NK-92 treated with Interleukin-12 subunit alpha and Interleukin-12 subunit beta, amount 100 ng/mL, for 24 hours (cell line): ENCODE results near the gene TMC6.
"Not testable (repeated sequence)": the region's sequence is repeated elsewhere in the genome, so short reads cannot be mapped to it uniquely, and the experiment has no call there.

ENCODE experiments used
- DNase-seq: peaks from one replicate; lab custom pipeline; 2025; lab: John Stamatoyannopoulos, UW

TMC6 gene

DNA sequence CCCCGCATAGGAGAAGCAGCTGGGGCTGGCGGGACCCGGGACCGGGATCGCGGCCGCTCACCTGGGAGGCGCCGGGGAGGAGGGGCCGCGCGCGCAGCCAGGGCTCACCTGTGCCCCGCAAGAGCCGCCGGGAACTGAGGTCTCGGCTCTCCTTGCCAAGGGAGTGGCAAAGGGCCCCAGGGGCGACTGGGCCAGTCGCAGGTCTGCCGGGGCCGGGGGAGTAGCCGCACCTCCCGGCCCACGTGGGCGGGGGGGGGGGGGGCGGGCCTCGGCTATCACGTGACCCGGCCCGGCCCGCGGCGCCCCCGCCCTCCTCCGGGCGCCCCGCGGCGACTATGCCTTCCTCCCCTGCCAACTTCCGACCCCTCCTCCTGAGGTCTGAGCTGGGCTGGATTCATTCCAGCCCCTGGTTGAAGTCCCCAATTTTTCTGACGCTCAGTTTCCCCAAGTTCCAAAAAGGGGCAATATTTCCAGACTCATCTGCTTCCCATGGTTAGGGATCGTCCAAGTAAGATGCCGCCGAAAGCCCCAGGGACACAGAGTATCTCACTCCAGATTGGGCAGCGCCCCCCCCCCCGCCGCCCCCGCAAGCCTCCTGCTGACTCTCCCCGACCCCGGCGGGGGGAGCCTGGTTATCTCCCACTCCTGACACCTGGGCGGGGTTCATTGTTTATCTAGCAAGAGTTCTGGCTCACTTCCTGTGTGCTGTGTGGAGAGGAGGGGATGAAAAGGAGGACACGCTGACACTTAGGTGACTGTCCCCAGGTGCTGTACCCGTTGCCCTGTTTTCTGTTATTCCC is at the start of gene TMC6:
Gene TMC6, minus strand, starts transcription at position 205 of the 800 bp plus-strand sequence. CDS start 1,923 bp downstream, outside the sequence.
- DNase-seq, result peak; percentile 67

DNA sequence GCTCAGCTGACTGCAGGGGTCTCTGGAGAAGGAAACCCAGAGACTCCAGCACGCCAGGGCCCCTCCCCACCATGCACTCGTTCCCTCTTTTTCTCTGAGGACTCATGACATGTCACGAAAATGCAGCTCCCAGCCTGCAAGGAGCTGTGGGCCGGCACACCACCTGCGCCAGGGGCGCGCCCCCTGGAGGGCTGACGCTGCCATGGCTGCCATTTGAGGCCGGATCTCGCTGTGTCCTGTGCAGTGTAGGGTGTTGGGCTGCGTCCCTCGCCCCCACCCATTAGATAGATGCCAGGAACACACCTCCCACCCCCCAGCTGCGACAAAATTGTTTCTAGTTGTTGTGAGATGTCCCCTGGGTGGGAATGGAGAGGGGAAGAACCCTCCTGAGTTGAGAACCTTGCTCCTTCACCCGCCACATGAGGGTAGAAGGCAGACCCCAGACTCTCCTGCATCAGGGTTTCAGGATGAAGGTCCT is 48.0 kb upstream of the TMC6 start:
- DNase-seq, result peak; percentile 15

DNA sequence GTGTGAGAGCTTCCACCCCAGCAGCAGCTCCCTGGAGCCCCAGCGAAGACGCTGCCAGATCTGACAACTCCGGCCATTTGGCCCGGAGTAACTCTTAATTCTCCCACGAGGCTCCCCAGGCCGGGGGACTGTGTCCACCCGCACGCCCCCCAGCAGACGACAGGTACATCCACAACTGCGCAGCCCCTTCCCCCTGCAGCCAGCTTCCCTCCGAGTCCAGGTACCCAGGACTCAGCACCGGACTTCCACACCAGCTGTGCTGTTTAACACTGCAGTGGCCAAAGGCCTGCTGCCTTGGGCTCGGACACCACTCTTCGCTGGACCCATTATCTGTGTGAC is 47.1 kb upstream of the TMC6 start:
- DNase-seq, result no peak

DNA sequence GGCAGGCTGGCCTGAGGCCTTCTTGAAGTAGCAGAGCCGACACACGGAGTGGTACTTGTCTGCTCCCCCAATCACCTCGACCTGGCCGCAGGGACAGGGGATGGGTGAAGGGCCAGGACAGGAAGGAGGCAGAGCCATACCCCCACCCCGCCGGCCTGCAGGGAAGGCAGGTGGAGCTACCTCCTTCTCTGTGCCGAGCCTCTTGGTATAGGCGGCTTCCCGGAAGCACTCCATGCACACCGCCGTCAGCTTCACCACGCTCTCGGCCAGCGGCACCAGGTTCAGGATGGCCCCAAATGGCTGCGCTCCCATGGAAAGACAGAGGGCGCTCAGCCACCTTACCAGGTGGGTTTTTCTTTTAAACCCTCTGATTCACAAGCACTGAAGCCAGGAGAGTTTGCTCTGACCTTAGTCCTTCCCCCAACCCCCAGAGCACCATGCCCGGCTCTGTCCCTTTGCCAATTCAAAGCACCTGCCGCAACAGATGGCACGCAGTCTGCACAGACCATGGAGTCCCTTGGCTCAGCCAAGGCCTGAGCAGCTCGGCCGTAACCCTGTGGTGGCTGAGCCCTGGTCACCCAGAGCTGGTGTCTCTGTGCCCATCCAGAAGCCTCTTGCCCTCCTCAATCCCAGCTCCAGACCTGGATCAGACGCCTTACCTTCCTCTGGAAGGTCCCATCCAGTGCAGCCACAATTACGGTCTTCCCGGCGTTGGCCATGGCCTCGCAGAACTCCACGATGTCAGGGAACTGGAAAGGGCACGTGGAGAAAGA is 46.5 kb upstream of the TMC6 start:
- no peak for DNase-seq

DNA sequence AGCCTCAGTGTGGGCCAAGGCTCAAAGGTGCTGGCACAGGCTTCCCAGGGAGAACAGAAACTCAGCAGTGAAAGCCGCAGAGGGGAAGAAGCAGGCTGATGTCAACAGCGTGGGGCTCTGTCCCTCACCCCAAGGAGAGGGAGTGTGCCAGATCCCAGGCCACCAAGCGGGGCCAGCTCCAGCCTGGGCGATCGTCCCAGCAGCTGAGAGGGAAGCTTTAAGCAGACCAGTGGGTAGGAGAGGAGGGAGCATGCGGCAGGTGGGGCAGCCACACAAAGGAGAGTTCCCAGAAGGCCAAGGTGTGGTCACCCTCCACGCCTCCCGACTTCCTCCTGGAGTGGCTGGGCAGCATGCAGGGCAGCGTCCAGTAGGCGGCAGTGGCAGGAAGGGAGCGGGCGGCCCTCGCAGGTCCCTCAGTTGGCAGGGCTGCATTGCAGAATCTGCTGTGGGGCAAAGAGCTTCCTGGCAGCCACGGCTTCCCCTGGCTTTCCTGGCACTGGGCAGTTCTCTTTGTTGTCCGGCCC is 45.9 kb upstream of the TMC6 start:
- no peak for DNase-seq

DNA sequence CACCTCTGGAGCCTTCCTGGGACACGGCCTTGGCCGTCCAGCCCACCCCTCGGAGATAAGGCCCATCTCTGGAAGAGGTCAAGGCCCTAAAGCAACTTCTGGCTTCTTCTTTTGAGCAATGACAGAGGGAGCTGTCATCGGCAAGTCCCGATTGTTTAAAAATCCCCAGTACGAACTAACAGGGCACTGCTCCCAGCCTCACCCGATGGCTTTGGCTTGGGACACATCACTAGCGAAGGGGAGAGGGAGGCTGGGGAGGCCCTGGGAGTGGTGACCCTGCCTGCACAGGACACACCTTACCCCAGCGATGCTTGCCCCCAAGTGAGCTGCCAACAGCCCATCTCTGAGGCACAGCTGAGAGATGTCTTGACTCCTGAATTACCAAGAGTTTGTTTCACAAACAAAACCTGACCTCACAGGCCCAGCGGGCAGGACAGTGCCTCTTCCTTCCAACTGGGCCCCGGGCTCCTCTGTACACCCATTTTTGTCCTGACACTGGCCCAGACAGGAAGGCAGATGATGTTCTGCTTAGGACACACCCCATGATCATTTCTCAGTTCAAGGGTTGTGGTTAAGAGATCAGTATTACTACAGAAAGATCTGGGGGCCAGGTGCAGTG is 44.7 kb upstream of the TMC6 start:
- no peak for DNase-seq

- DNase-seq, result no peak
Measured at GRCh38 chr17:78172249-78173051, 43.9 kb upstream of the TMC6 start.

- not testable (repeated sequence) for DNase-seq
Measured at GRCh38 chr17:78171591-78172248, 43.2 kb upstream of the TMC6 start.

GRCh38 chr17:78170692-78171590 is 42.4 kb upstream of the TMC6 start:
- no peak for DNase-seq

DNA sequence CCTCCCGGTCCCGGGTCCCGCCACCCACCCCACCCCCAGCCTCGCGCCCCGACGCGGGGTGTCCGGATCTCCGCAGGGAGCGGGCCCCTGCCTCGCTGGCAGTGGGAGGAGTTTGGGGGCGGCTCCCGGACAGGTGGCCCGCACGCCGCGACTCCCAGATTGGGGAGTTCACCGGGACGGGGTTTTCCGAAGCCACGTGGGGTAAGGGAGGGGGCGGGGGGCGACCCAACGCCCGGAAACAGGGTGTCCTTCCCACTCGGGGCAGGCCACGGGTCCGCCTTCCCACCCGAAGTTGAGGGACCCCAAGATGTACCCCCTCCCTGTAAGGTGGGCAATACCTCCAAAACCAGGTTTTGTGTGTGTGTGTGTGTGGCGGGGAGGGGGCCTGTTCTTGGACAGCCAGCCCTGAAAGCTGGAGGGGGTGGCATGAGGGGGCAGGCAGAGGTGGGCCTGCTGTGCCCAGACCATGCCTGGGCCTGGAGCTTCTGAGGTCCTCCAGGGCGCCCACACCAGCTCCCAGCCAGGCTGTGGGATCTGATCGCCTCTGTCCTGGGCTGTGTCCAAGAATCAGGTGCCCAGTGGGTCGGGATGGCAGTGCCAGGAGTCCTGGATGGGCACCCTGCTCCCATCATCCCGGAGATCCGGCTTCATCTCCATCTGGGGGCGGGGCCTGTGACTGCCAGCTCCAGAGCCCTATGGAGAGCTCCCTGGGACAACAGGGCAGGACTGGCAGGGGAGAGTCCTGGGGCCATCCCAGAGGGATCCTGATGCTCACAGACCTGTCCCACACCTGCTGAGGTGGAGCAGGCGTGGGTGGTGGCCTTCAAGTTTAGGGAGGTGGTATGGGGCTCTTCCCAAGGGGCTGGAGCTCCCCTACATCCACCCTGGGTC is 40.6 kb upstream of the TMC6 start:
- no peak for DNase-seq

DNA sequence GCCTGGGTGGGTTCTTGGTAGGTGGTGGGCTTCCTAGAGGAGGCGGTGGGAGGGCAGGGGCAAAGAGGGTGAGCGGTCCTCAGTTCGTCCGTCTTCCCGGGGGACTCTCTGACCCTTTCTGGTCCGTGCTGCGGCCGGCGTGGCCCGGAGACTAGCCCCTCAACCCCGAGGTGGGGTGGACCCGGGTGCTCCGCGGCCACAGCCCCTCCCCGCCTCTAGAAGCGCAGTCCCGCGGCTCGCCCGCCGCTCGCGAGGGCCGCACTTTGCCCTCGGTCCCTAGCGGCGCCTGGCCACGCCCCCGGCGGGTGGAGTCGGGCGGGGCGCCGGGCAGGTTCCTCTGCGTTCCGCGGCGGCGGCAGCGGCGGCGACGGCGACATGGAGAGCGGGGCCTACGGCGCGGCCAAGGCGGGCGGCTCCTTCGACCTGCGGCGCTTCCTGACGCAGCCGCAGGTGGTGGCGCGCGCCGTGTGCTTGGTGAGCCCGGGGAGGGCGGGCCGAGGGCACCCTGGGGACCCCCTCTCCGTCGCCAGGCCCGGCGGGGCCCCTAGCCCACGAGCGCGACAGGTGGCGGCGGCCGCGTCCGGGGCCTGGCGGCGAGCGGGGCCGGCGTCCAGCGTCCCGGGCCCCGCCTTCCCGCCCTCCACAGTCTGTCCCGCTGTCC is 39.8 kb upstream of the TMC6 start, which contains the start of gene SYNGR2:
Gene SYNGR2, plus strand, starts transcription at position 340 of the 661 bp plus-strand sequence. Its CDS starts 36 bp downstream, at position 376.
- DNase-seq, result peak; percentile 71

- DNase-seq, result no peak
Measured at GRCh38 chr17:78166416-78166815, 37.9 kb upstream of the TMC6 start.

DNA sequence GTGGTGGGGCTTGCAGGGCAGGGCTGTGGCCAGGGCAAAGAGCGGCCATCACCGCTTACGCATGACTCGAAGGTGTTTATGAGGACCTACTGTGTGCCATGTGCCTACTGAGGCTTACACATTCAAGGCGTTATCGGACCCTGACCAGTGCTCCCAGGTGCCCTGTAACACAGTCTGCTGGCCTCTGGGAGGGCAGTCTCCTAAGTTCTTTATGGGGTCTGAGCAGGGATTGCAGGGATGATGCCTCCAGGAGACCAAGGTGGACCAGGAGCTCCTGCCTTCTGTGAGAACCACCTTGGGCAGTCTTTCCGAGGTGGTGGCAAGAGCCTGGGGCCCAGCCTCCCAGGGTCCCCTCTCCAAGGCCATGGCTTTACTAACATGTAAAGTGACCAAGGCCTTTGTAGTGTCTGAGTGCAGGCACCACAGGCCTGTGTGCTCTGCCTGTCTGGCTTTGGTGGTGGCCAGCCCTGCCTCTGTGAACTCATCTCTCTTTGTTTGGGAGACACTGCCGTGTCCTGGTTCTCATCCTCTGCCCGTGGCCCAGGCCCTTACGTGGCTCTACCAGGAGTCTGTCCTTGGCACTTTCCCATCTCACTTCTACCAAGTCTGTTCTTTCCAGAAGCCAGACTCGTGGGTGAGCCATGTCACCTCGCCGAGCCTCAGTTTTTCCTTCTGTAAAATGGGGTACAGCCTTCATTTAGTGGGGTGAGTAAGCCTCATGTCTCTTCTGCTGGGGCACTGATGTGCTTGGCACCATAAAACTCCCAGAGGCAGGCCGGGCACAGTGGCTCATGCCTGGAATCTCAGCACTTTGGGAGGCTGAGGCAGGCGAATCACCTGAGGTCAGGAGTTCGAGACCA is 36.4 kb upstream of the TMC6 start:
- DNase-seq, result no peak

GRCh38 chr17:78163881-78164747 is 35.6 kb upstream of the TMC6 start:
- no peak for DNase-seq

- DNase-seq, result no peak
Measured at GRCh38 chr17:78159575-78160158, 31.1 kb upstream of the TMC6 start.
